Hematopoietic multipotent progenitor cell treated with erythropoietin and hydrocortisone succinate and interleukin-3 and kit ligand, for 17 days (in vitro differentiated cells): Measurements from ENCODE around the gene ZNF780A.
"Not testable (repeated sequence)": the region's sequence is repeated elsewhere in the genome, so short reads cannot be mapped to it uniquely, and the experiment has no call there.

ENCODE experiments used
- DNase-seq: peaks from one replicate; pipeline ENCODE4 v3.0.0-alpha.2; 2015; ENCODE audit warnings: low spot score

The ZNF780A gene

GRCh38 chr19:40090241-40091204 lies at the start of gene ZNF780A:
Gene ZNF780A, minus strand, starts transcription at chr19:40090943. Its CDS starts 6,190 bp downstream, at chr19:40084753.
- DNase-seq, result peak; percentile 54

GRCh38 chr19:40139533-40140287 lies 49.0 kb upstream of the ZNF780A start:
- peak; percentile 38 for DNase-seq

- DNase-seq, result no peak
These were observed 46.1 kb upstream of the ZNF780A start for GRCh38 chr19:40136818-40137217.

GRCh38 chr19:40134866-40135265 lies 44.1 kb upstream of the ZNF780A start:
- DNase-seq, result no peak

- DNase-seq, result no peak
These were observed 42.7 kb upstream of the ZNF780A start for GRCh38 chr19:40133491-40133890.

GRCh38 chr19:40130013-40130412 lies 39.3 kb upstream of the ZNF780A start:
- DNase-seq, result no peak

GRCh38 chr19:40129425-40129824 lies 38.7 kb upstream of the ZNF780A start:
- DNase-seq, result no peak

GRCh38 chr19:40128991-40129390 lies 38.2 kb upstream of the ZNF780A start:
- no peak for DNase-seq

- DNase-seq, result no peak
These were observed 28.6 kb upstream of the ZNF780A start for GRCh38 chr19:40119380-40119779.

GRCh38 chr19:40118638-40119037 lies 27.9 kb upstream of the ZNF780A start:
- not testable (repeated sequence) for DNase-seq

GRCh38 chr19:40116075-40116474 lies 25.3 kb upstream of the ZNF780A start:
- no peak for DNase-seq

GRCh38 chr19:40114119-40114518 lies 23.4 kb upstream of the ZNF780A start:
- DNase-seq, result not testable (repeated sequence)

GRCh38 chr19:40112271-40112670 lies 21.5 kb upstream of the ZNF780A start:
- DNase-seq, result not testable (repeated sequence)

- DNase-seq, result no peak
These were observed 19.8 kb upstream of the ZNF780A start for GRCh38 chr19:40110570-40110969.

GRCh38 chr19:40104754-40105153 lies 14.0 kb upstream of the ZNF780A start:
- DNase-seq, result no peak

- DNase-seq, result no peak
These were observed 12.9 kb upstream of the ZNF780A start for GRCh38 chr19:40103600-40103999.

GRCh38 chr19:40101813-40102212 lies 11.1 kb upstream of the ZNF780A start:
- DNase-seq, result no peak

GRCh38 chr19:40093416-40093815 lies 2.7 kb upstream of the ZNF780A start:
- no peak for DNase-seq

- DNase-seq, result no peak
These were observed 724 bp upstream of the ZNF780A start for GRCh38 chr19:40091205-40092129.

- DNase-seq, result no peak
These were observed 1.3 kb downstream of the ZNF780A start for GRCh38 chr19:40089462-40089861.

- no peak for DNase-seq
These were observed 2.3 kb downstream of the ZNF780A start for GRCh38 chr19:40088299-40089047.
